ENCODE results near the gene GRAP. TPM values are rescaled to one million over a fixed set of nuclear protein-coding genes. Genes with fewer than 3 reads are reported as not detected.

Gene GRAP
- total RNA-seq, 1 donor from 2014 or later, result not detected

GRCh38 chr17:19006698-19007097 is 40.1 kb downstream of the GRAP start:
- no peaks in the 10 kb centered on the region for H3K36me3 Mint-ChIP-seq (ENCODE audit: insufficient read depth)
- no peak overlapping the region for H3K4me3 Mint-ChIP-seq (ENCODE audit: low read depth)
- no peak for TF ChIP-seq CTCF (IDR thresholded peaks at IDR 0.05; ENCODE audit: unreplicated experiment)

GRCh38 chr17:19005789-19006430 is 40.8 kb downstream of the GRAP start:
- TF ChIP-seq CTCF (IDR thresholded peaks at IDR 0.05; ENCODE audit: unreplicated experiment), result no peak
- peaks cover 4% of the 10 kb centered on the region for H3K27me3 Mint-ChIP-seq
- H3K4me1 Mint-ChIP-seq (ENCODE audit: low read depth), result peaks cover 19% of the 10 kb centered on the region
- no peak for DNase-seq (ENCODE audit: low spot score, unreplicated experiment)
- H3K36me3 Mint-ChIP-seq (ENCODE audit: insufficient read depth), result no peaks in the 10 kb centered on the region
- H3K27ac Mint-ChIP-seq, result peak overlapping the region; percentile 81
- no peaks in the 10 kb centered on the region for H3K9me3 Mint-ChIP-seq (ENCODE audit: low read depth)
- H3K4me3 Mint-ChIP-seq (ENCODE audit: low read depth), result peak overlapping the region; percentile 59

More at GRCh38 chr17:19006698-19007097, 40.1 kb downstream of the GRAP start:
- Mint-ChIP-seq H3K9me3 (ENCODE audit: low read depth) (no peaks in the 10 kb centered on the region), H3K27ac (no peak overlapping the region), H3K4me1 (ENCODE audit: low read depth) (peaks cover 17% of the 10 kb centered on the region), H3K27me3 (peaks cover 4% of the 10 kb centered on the region)
- no peak for DNase-seq (ENCODE audit: low spot score, unreplicated experiment)

GRCh38 chr17:19005137-19005773 is 41.5 kb downstream of the GRAP start:
- no peak overlapping the region for H3K27ac Mint-ChIP-seq
- H3K36me3 Mint-ChIP-seq (ENCODE audit: insufficient read depth), result no peaks in the 10 kb centered on the region
- no peaks in the 10 kb centered on the region for H3K9me3 Mint-ChIP-seq (ENCODE audit: low read depth)
- H3K4me3 Mint-ChIP-seq (ENCODE audit: low read depth), result peak overlapping the region; percentile 73
- no peak for DNase-seq (ENCODE audit: low spot score, unreplicated experiment)
- H3K4me1 Mint-ChIP-seq (ENCODE audit: low read depth), result peaks cover 23% of the 10 kb centered on the region
- no peak for TF ChIP-seq CTCF (IDR thresholded peaks at IDR 0.05; ENCODE audit: unreplicated experiment)
- H3K27me3 Mint-ChIP-seq, result peaks cover 4% of the 10 kb centered on the region

GRCh38 chr17:19004421-19005136 is 42.2 kb downstream of the GRAP start, which contains the start of gene FAM83G:
Gene FAM83G (minus strand): TSS chr17:19004764. CDS start chr17:19004041, 723 bp downstream.
- H3K4me1 Mint-ChIP-seq (ENCODE audit: low read depth), result peaks cover 23% of the 10 kb centered on the region
- H3K9me3 Mint-ChIP-seq (ENCODE audit: low read depth), result no peaks in the 10 kb centered on the region
- no peak for TF ChIP-seq CTCF (IDR thresholded peaks at IDR 0.05; ENCODE audit: unreplicated experiment)
- peak within 1 kb of the TSS; percentile 74 for H3K27ac Mint-ChIP-seq
- peak; percentile 34 for DNase-seq (ENCODE audit: low spot score, unreplicated experiment)
- H3K4me3 Mint-ChIP-seq (ENCODE audit: low read depth), result peak within 1 kb of the TSS; percentile 85
- H3K36me3 Mint-ChIP-seq (ENCODE audit: insufficient read depth), result no peaks in the 10 kb centered on the region
- H3K27me3 Mint-ChIP-seq, result peaks cover under 1% of the 10 kb centered on the region
